LNCaP clone FGC (cell line): Measurements from ENCODE around the gene IFNLR1.

Experiments used
- DNase-seq: peaks from one replicate; pipeline ENCODE4 v3.0.0-alpha.2; 2011; ENCODE audit warnings: low read depth
- H3K4me3 ChIP-seq: 2 replicates; pipeline ENCODE4 v1.5.1; 2011; ENCODE audit warnings: mild to moderate bottlenecking, low read depth, low read length, control low read depth
- CTCF ChIP-seq: IDR thresholded peaks from 2 replicates; pipeline ENCODE4 v1.5.1; 2012; ENCODE audit warnings: mild to moderate bottlenecking; ENCODE audit not compliant: control insufficient read depth, insufficient read depth; ENCODE audit errors: extremely low read depth

IFNLR1 gene

GRCh38 chr1:24141311-24141997 is 45.6 kb downstream of the IFNLR1 start:
- no peak for DNase-seq
- TF ChIP-seq CTCF: no peak
- no peak overlapping the region for H3K4me3 ChIP-seq

GRCh38 chr1:24140741-24141181 is 46.3 kb downstream of the IFNLR1 start:
- no peak for DNase-seq
- no peak for TF ChIP-seq CTCF
- no peak overlapping the region for H3K4me3 ChIP-seq

DNA sequence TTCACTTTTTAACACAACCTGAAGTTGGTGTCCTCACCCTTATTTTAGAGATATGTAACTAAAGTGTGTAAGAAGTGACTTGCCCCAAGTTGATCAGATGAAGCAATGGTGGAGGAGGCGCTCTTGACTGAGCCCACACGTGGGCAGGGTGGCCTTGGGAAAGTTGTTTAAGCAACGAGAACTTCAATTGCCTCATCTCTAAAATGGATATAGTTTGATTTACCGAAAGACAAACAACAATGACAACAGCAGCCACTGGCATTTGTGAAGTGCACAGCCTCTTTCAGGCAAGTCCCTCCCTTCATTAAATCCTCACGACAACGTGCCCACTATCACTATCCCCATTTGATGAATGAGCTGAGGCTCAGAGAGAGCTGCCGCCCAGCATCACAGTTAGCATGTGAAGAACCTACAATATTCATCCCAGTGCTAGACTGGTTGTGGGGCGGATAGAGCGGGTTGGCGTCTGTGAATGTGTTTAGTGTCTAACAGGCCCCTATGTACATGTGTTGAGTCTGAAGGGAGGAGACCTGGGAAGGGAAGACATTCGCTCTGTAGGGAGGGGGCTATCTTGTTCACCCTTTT is 47.2 kb downstream of the IFNLR1 start:
- TF ChIP-seq CTCF: no peak
- H3K4me3 ChIP-seq: no peak overlapping the region
- DNase-seq: no peak

DNA sequence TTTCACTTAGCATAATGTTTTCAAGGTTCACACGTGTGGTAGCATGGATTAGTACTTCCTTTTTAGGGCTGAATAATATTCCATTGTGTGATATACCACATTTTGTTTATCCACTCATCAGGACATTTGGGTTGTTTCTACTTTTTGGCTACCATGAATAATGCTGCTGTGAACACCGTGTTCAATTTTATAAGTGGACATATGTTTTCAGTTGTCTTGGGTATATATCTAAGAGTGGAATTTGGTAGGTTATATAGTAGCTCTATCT is 47.9 kb downstream of the IFNLR1 start:
- no peak for TF ChIP-seq CTCF
- no peak for DNase-seq
- H3K4me3 ChIP-seq: no peak overlapping the region

GRCh38 chr1:24138476-24139221 is 48.4 kb downstream of the IFNLR1 start:
- no peak for TF ChIP-seq CTCF
- DNase-seq: no peak
- no peak overlapping the region for H3K4me3 ChIP-seq

DNA sequence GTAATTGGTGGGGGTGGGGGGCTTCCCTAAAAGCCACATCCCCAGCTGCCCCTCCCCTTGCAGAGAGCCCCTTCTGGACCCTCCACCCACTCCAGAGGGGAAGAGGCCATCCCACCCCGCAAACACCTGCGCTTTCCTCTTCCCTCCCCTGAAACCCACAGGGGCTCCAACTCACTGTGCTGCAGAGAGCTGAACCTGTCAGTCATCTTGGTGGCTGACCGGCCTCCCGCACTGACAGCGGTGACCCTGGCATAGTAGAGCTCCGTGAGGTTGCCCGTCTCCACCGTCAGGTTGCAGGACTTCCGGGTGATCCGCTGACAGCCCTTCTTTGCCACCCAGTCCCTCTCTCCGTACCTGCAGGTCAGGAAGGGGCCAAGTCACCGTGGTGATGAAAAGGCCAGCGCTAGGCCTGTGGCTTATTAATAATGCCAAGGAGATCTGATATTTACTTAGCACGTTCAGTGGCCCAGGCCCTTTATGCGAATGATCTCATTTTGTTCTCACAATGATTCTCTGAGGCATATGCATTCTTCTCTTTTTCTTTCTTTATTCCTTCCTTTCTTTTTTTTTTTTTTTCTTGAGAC is 50.0 kb downstream of the IFNLR1 start:
- no peak for TF ChIP-seq CTCF
- no peak overlapping the region for H3K4me3 ChIP-seq
- no peak for DNase-seq
